GM21737 (cell line): ENCODE measurements around the gene ANKRD12.

Source experiments
- ATAC-seq: cut with Tn5 transposase; IDR thresholded peaks from one replicate; pipeline ENCODE4 v1.9.1; 2021; ENCODE audit warnings: mild to moderate bottlenecking, moderate library complexity; ENCODE audit not compliant: unreplicated experiment

Gene ANKRD12

DNA sequence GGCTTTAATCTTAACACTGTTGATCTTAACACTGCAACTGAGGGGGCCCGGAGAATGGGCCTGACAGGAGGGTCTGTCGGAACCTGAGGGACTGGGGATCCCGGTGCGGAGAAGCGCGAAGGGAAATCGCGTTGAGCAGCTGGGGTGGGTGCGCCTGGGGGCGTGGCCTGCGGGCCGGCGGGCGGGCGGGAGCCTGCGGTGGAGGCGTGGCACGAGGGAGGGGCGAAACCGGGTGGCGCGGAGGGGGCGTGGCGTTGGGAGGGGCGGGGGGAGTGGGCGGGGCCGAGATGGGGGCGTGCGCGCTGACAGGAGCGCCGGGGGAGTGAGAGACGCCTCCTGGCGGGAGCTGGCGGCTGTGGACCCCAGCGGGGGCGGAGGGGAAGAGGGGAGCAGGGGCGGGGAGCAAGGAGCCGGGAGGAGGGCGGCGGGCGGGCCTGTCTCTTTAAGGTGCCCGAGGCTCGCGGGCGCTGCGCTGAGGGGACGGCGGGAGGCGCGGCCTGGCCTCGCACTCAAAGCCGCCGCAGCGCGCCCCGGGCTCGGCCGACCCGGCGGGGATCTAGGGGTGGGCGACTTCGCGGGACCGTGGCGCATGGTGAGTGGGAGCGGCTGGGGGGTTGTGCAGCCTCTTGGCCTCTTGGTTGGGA is 197.9 kb downstream of the ANKRD12 start, which contains the start of gene TWSG1:
TWSG1 (plus strand) TSS at position 445 of the 644 bp plus-strand sequence. CDS start 2,457 bp downstream, outside the sequence.
- ATAC-seq: peak; percentile 81

GRCh38 chr18:9334973-9335696 is 198.6 kb downstream of the ANKRD12 start:
- ATAC-seq: peak; percentile 41
